GM12873 (cell line): Measurements from ENCODE around the gene NUTF2.

Experiments used
- TF ChIP-seq, protein P1 (sequence below): IDR thresholded peaks from 2 replicates; pipeline ENCODE4 v1.5.1; 2012; ENCODE audit warnings: low read depth, mild to moderate bottlenecking, moderate library complexity, low read length, control low read depth; ENCODE audit not compliant: insufficient read depth; ENCODE audit errors: missing control alignments

The NUTF2 gene

DNA sequence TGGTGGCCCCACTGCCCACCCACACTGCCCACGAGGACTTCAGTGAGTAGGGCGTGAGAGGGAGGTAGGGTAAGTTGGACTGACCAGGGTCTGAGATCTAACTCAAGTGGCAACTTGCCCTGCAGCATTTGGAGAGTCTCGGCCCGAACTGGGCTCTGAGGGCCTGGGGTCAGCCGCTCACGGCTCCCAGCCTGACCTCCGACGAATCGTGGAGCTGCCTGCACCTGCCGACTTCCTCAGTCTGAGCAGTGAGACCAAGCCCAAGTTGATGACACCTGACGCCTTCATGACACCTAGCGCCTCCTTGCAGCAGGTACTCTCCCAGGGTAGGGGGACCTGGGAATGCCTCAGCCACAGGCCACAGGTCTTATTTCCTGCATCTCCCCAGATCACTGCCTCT lies 32.7 kb downstream of the NUTF2 start:
- TF ChIP-seq, protein P1, sequence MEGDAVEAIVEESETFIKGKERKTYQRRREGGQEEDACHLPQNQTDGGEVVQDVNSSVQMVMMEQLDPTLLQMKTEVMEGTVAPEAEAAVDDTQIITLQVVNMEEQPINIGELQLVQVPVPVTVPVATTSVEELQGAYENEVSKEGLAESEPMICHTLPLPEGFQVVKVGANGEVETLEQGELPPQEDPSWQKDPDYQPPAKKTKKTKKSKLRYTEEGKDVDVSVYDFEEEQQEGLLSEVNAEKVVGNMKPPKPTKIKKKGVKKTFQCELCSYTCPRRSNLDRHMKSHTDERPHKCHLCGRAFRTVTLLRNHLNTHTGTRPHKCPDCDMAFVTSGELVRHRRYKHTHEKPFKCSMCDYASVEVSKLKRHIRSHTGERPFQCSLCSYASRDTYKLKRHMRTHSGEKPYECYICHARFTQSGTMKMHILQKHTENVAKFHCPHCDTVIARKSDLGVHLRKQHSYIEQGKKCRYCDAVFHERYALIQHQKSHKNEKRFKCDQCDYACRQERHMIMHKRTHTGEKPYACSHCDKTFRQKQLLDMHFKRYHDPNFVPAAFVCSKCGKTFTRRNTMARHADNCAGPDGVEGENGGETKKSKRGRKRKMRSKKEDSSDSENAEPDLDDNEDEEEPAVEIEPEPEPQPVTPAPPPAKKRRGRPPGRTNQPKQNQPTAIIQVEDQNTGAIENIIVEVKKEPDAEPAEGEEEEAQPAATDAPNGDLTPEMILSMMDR: no peak

DNA sequence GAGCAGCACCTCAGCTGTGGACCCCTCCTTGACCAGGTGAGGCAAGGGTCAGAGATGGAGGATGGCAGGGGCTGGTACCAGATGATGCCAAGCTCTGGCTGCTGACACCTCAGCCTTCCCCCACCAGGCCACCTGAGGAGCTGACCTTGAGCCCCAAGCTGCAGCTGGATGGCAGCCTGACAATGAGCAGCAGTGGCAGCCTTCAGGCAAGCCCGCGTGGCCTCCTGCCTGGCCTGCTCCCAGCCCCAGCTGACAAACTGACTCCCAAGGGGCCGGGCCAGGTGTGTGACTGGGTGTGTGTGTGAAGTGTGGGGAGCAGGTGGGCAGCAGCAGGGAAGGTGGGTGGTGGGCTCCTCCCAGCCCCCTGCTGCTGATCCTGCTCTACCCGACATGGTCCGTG lies 33.2 kb downstream of the NUTF2 start:
- TF ChIP-seq, protein P1: no peak

DNA sequence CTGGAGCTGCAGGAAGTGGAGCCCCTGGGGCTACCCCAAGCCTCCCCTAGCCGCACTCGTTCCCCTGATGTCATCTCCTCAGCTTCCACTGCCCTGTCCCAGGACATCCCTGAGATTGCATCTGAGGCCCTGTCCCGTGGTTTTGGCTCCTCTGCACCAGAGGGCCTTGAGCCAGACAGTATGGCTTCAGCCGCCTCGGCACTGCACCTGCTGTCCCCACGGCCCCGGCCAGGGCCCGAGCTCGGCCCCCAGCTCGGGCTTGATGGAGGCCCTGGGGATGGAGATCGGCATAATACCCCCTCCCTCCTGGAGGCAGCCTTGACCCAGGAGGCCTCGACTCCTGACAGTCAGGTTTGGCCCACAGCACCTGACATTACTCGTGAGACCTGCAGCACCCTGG lies 33.9 kb downstream of the NUTF2 start:
- TF ChIP-seq, protein P1: no peak

DNA sequence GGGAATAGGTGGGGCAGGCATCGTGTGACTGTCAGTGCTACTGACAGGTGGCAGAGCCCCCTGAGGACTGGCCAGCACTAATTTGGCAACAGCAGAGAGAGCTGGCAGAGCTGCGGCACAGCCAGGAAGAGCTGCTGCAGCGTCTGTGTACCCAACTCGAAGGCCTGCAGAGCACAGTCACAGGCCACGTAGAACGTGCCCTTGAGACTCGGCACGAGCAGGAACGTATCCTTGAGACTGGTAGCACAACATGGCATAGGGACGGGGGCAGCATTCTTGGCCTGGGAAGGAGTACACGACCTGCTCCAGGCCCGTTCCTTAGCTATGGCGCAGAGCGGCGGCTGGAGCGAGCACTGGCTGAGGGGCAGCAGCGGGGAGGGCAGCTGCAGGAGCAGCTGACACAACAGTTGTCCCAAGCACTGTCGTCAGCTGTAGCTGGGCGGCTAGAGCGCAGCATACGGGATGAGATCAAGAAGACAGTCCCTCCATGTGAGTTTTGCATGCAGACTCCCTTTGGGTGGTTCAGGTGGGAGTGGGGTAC lies 35.0 kb downstream of the NUTF2 start:
- TF ChIP-seq, protein P1: no peak

DNA sequence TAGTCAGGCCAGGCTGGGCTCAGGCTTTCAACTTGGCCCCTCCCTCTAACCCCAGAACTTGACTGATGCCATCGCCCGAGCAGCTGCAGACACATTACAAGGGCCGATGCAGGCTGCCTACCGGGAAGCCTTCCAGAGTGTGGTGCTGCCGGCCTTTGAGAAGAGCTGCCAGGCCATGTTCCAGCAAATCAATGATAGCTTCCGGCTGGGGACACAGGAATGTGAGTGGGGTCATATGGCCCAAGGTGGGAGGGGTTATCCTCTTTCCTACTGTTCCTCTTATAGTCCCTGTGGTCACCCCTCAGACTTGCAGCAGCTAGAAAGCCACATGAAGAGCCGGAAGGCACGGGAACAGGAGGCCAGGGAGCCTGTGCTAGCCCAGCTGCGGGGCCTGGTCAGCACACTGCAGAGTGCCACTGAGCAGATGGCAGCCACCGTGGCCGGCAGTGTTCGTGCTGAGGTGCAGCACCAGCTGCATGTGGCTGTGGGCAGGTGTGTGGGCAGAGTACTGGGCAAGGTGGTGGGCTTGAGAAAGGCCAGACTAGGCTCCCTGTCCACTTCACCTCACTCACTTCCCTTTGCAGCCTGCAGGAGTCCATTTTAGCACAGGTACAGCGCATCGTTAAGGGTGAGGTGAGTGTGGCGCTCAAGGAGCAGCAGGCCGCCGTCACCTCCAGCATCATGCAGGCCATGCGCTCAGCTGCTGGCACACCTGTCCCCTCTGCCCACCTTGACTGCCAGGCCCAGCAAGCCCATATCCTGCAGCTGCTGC lies 35.8 kb downstream of the NUTF2 start:
- TF ChIP-seq, protein P1: no peak

- TF ChIP-seq, protein P1: no peak
These were observed 36.6 kb downstream of the NUTF2 start for GRCh38 chr16:67883146-67883871.

GRCh38 chr16:67883872-67884261 lies 37.1 kb downstream of the NUTF2 start:
- TF ChIP-seq, protein P1: peak; percentile 94
